ENCODE measurements around the gene PGBD5.

PGBD5 gene

GRCh38 chr1:230273141-230273710 lies 152.9 kb downstream of the PGBD5 start:
- Histone ChIP-seq H3K36me3 (ENCODE audit: control insufficient read depth, insufficient read depth, low read length) (peaks cover 7% of the 10 kb centered on the region), H3K4me3 (ENCODE audit: low read length) (no peak overlapping the region), H3K27me3 (ENCODE audit: control insufficient read depth, insufficient read depth, low read length) (no peaks in the 10 kb centered on the region), H3K9me3 (ENCODE audit: control insufficient read depth, low read length) (no peaks in the 10 kb centered on the region), H3K9ac (ENCODE audit: low read length) (no peak overlapping the region), H3K4me1 (ENCODE audit: control insufficient read depth, insufficient read depth, low read length) (peaks cover 17% of the 10 kb centered on the region)

GRCh38 chr1:230272557-230272956 lies 153.6 kb downstream of the PGBD5 start:
- H3K4me3 ChIP-seq (ENCODE audit: low read length), result no peak overlapping the region
- no peaks in the 10 kb centered on the region for H3K27me3 ChIP-seq (ENCODE audit: control insufficient read depth, insufficient read depth, low read length)
- no peak overlapping the region for H3K9ac ChIP-seq (ENCODE audit: low read length)
- H3K9me3 ChIP-seq (ENCODE audit: control insufficient read depth, low read length), result no peaks in the 10 kb centered on the region
- peaks cover 23% of the 10 kb centered on the region for H3K4me1 ChIP-seq (ENCODE audit: control insufficient read depth, insufficient read depth, low read length)
- H3K36me3 ChIP-seq (ENCODE audit: control insufficient read depth, insufficient read depth, low read length), result peaks cover 7% of the 10 kb centered on the region

GRCh38 chr1:230271300-230272035 lies 154.7 kb downstream of the PGBD5 start:
- Histone ChIP-seq H3K9me3 (ENCODE audit: control insufficient read depth, low read length) (no peaks in the 10 kb centered on the region), H3K9ac (ENCODE audit: low read length) (no peak overlapping the region), H3K36me3 (ENCODE audit: control insufficient read depth, insufficient read depth, low read length) (peaks cover 7% of the 10 kb centered on the region), H3K27me3 (ENCODE audit: control insufficient read depth, insufficient read depth, low read length) (no peaks in the 10 kb centered on the region), H3K4me3 (ENCODE audit: low read length) (no peak overlapping the region), H3K4me1 (ENCODE audit: control insufficient read depth, insufficient read depth, low read length) (peaks cover 31% of the 10 kb centered on the region)

- H3K36me3 ChIP-seq (ENCODE audit: control insufficient read depth, insufficient read depth, low read length), result peaks cover 3% of the 10 kb centered on the region
- H3K27me3 ChIP-seq (ENCODE audit: control insufficient read depth, insufficient read depth, low read length), result no peaks in the 10 kb centered on the region
- H3K9me3 ChIP-seq (ENCODE audit: control insufficient read depth, low read length), result no peaks in the 10 kb centered on the region
- H3K4me1 ChIP-seq (ENCODE audit: control insufficient read depth, insufficient read depth, low read length), result peaks cover 31% of the 10 kb centered on the region
- no peak overlapping the region for H3K4me3 ChIP-seq (ENCODE audit: low read length)
- H3K9ac ChIP-seq (ENCODE audit: low read length), result no peak overlapping the region
Observed at GRCh38 chr1:230270559-230271281, 155.4 kb downstream of the PGBD5 start.

- H3K4me3 ChIP-seq (ENCODE audit: low read length), result no peak overlapping the region
- no peak overlapping the region for H3K9ac ChIP-seq (ENCODE audit: low read length)
- peaks cover 31% of the 10 kb centered on the region for H3K4me1 ChIP-seq (ENCODE audit: control insufficient read depth, insufficient read depth, low read length)
- no peaks in the 10 kb centered on the region for H3K27me3 ChIP-seq (ENCODE audit: control insufficient read depth, insufficient read depth, low read length)
- H3K36me3 ChIP-seq (ENCODE audit: control insufficient read depth, insufficient read depth, low read length), result peaks cover 1% of the 10 kb centered on the region
- no peaks in the 10 kb centered on the region for H3K9me3 ChIP-seq (ENCODE audit: control insufficient read depth, low read length)
Observed at GRCh38 chr1:230270185-230270558, 156.0 kb downstream of the PGBD5 start.

GRCh38 chr1:230268371-230269170 lies 157.6 kb downstream of the PGBD5 start:
- peak overlapping the region; percentile 32 for H3K9ac ChIP-seq (ENCODE audit: low read length)
- H3K4me3 ChIP-seq (ENCODE audit: low read length), result peak overlapping the region; percentile 21
- no peaks in the 10 kb centered on the region for H3K9me3 ChIP-seq (ENCODE audit: control insufficient read depth, low read length)
- no peaks in the 10 kb centered on the region for H3K27me3 ChIP-seq (ENCODE audit: control insufficient read depth, insufficient read depth, low read length)
- H3K36me3 ChIP-seq (ENCODE audit: control insufficient read depth, insufficient read depth, low read length), result no peaks in the 10 kb centered on the region
- peaks cover 31% of the 10 kb centered on the region for H3K4me1 ChIP-seq (ENCODE audit: control insufficient read depth, insufficient read depth, low read length)

- peaks cover 10% of the 10 kb centered on the region for H3K36me3 ChIP-seq (ENCODE audit: control insufficient read depth, insufficient read depth, low read length)
Observed at GRCh38 chr1:230267338-230268065, 158.6 kb downstream of the PGBD5 start.

GRCh38 chr1:230266456-230266855 lies 159.7 kb downstream of the PGBD5 start:
- H3K36me3 ChIP-seq (ENCODE audit: control insufficient read depth, insufficient read depth, low read length), result peaks cover 10% of the 10 kb centered on the region
- H3K4me3 ChIP-seq (ENCODE audit: low read length), result no peak overlapping the region
- no peaks in the 10 kb centered on the region for H3K27me3 ChIP-seq (ENCODE audit: control insufficient read depth, insufficient read depth, low read length)
- no peak overlapping the region for H3K9ac ChIP-seq (ENCODE audit: low read length)
- peaks cover 31% of the 10 kb centered on the region for H3K4me1 ChIP-seq (ENCODE audit: control insufficient read depth, insufficient read depth, low read length)
- H3K9me3 ChIP-seq (ENCODE audit: control insufficient read depth, low read length), result no peaks in the 10 kb centered on the region

More at GRCh38 chr1:230267338-230268065, 158.6 kb downstream of the PGBD5 start:
- no peaks in the 10 kb centered on the region for H3K27me3 ChIP-seq (ENCODE audit: control insufficient read depth, insufficient read depth, low read length)
- H3K4me1 ChIP-seq (ENCODE audit: control insufficient read depth, insufficient read depth, low read length), result peaks cover 31% of the 10 kb centered on the region
- no peak overlapping the region for H3K9ac ChIP-seq (ENCODE audit: low read length)
- H3K9me3 ChIP-seq (ENCODE audit: control insufficient read depth, low read length), result no peaks in the 10 kb centered on the region
- H3K4me3 ChIP-seq (ENCODE audit: low read length), result no peak overlapping the region

GRCh38 chr1:230265200-230266115 lies 160.7 kb downstream of the PGBD5 start:
- H3K4me1 ChIP-seq (ENCODE audit: control insufficient read depth, insufficient read depth, low read length), result peaks cover 29% of the 10 kb centered on the region
- no peak overlapping the region for H3K4me3 ChIP-seq (ENCODE audit: low read length)
- no peaks in the 10 kb centered on the region for H3K27me3 ChIP-seq (ENCODE audit: control insufficient read depth, insufficient read depth, low read length)
- no peaks in the 10 kb centered on the region for H3K9me3 ChIP-seq (ENCODE audit: control insufficient read depth, low read length)
- H3K36me3 ChIP-seq (ENCODE audit: control insufficient read depth, insufficient read depth, low read length), result peaks cover 10% of the 10 kb centered on the region
- no peak overlapping the region for H3K9ac ChIP-seq (ENCODE audit: low read length)

All from mucosa of stomach (tissue), 1 donor.